ENCODE measurements around the gene HAUS5. TPM values are rescaled to one million over a fixed set of nuclear protein-coding genes. Genes with fewer than 3 reads are reported as not detected.
A peak's percentile ranks its signal among the peaks of the same experiment; 100 is the strongest.

Gene HAUS5
- total and polyA plus RNA-seq, 8 donors = 12.1 to 32.7 (median 24.8) TPM

GRCh38 chr19:35633727-35634440 lies 21.3 kb downstream of the HAUS5 start:
- Histone ChIP-seq H3K4me1 (peaks cover 4 to 21% of the 10 kb centered on the region in 2 donors), H3K27ac (no peak overlapping the region), H3K27me3 (no peaks in the 10 kb centered on the region), H3K9me3 (no peaks in the 10 kb centered on the region), H3K4me3 (no peak overlapping the region), H3K36me3 (peaks cover 0 to 84% of the 10 kb centered on the region in 2 donors)
- intact Hi-C loops (cut with DNase I) = no loop called here
- TF ChIP-seq, protein P1, sequence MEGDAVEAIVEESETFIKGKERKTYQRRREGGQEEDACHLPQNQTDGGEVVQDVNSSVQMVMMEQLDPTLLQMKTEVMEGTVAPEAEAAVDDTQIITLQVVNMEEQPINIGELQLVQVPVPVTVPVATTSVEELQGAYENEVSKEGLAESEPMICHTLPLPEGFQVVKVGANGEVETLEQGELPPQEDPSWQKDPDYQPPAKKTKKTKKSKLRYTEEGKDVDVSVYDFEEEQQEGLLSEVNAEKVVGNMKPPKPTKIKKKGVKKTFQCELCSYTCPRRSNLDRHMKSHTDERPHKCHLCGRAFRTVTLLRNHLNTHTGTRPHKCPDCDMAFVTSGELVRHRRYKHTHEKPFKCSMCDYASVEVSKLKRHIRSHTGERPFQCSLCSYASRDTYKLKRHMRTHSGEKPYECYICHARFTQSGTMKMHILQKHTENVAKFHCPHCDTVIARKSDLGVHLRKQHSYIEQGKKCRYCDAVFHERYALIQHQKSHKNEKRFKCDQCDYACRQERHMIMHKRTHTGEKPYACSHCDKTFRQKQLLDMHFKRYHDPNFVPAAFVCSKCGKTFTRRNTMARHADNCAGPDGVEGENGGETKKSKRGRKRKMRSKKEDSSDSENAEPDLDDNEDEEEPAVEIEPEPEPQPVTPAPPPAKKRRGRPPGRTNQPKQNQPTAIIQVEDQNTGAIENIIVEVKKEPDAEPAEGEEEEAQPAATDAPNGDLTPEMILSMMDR (IDR thresholded peaks at IDR 0.05) = no peak
- DNase-seq = peak in 1 of 4 donors; percentile 80
- ATAC-seq = no peak

- TF ChIP-seq, protein P1 (IDR thresholded peaks at IDR 0.05) = no peak
- no peak for ATAC-seq
- intact Hi-C loops (cut with DNase I) = no loop called here
These were observed 24.1 kb downstream of the HAUS5 start for GRCh38 chr19:35636651-35637050.

DNA sequence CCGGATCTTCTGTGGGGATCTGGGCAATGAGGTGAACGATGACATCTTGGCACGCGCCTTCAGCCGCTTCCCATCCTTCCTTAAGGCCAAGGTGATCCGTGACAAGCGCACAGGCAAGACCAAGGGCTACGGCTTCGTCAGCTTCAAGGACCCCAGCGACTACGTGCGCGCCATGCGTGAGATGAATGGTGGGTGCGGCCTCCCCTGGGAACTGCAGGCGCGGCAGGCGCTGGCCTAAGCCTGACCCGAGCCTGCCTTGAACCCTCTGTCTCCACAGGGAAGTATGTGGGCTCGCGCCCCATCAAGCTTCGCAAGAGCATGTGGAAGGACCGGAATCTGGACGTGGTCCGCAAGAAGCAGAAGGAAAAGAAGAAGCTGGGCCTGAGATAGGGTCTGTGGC lies 24.6 kb downstream of the HAUS5 start:
- H3K9me3 ChIP-seq = no peaks in the 10 kb centered on the region
- H3K4me3 ChIP-seq = no peak overlapping the region
- no peak for DNase-seq
- no peak overlapping the region for H3K27ac ChIP-seq
- intact Hi-C loops (cut with DNase I) = no loop called here
- peaks cover 0 to 63% of the 10 kb centered on the region in 2 donors for H3K36me3 ChIP-seq
- TF ChIP-seq, protein P1 (IDR thresholded peaks at IDR 0.05) = no peak
- no peaks in the 10 kb centered on the region for H3K27me3 ChIP-seq
- ATAC-seq = no peak
- H3K4me1 ChIP-seq = peaks cover 0 to 11% of the 10 kb centered on the region in 2 donors

More at GRCh38 chr19:35636651-35637050, 24.1 kb downstream of the HAUS5 start:
- H3K9me3 ChIP-seq = no peaks in the 10 kb centered on the region
- peaks cover 0 to 5% of the 10 kb centered on the region in 2 donors for H3K4me1 ChIP-seq
- H3K36me3 ChIP-seq = peaks cover 0 to 68% of the 10 kb centered on the region in 2 donors
- DNase-seq = no peak
- no peaks in the 10 kb centered on the region for H3K27me3 ChIP-seq
- no peak overlapping the region for H3K27ac ChIP-seq
- no peak overlapping the region for H3K4me3 ChIP-seq

- no peak for ATAC-seq
- intact Hi-C loops (cut with DNase I) = no loop called here
These were observed 26.7 kb downstream of the HAUS5 start for GRCh38 chr19:35639321-35639639.

GRCh38 chr19:35639863-35640262 lies 27.3 kb downstream of the HAUS5 start:
- Histone ChIP-seq H3K4me3 (no peak overlapping the region), H3K36me3 (peaks cover 0 to 36% of the 10 kb centered on the region in 2 donors), H3K9me3 (no peaks in the 10 kb centered on the region), H3K27ac (no peak overlapping the region), H3K4me1 (peaks cover 2 to 28% of the 10 kb centered on the region in 2 donors), H3K27me3 (no peaks in the 10 kb centered on the region)
- no peak for DNase-seq
- TF ChIP-seq, protein P1 (IDR thresholded peaks at IDR 0.05) = no peak
- no peak for ATAC-seq
- intact Hi-C loops (cut with DNase I) = no loop called here

More at GRCh38 chr19:35639321-35639639, 26.7 kb downstream of the HAUS5 start:
- H3K9me3 ChIP-seq = no peaks in the 10 kb centered on the region
- H3K27ac ChIP-seq = no peak overlapping the region
- no peak for DNase-seq
- H3K36me3 ChIP-seq = peaks cover 0 to 42% of the 10 kb centered on the region in 2 donors
- TF ChIP-seq, protein P1 (IDR thresholded peaks at IDR 0.05) = no peak
- no peak overlapping the region for H3K4me3 ChIP-seq
- no peaks in the 10 kb centered on the region for H3K27me3 ChIP-seq
- H3K4me1 ChIP-seq = peaks cover 0 to 23% of the 10 kb centered on the region in 2 donors
